PC-9 (cell line): Measurements from ENCODE around the gene CPNE9.

Source experiments
- CTCF ChIP-seq: fragments of 200-600 bp; sonication (generic); conservative IDR thresholded peaks from 2 replicates; pipeline ENCODE4 v1.6.1; 2017; ENCODE audit warnings: mixed run types, antibody characterized with exemption, mild to moderate bottlenecking, moderate library complexity
- EZH2 ChIP-seq: fragments of 200-600 bp; sonication (generic); IDR thresholded peaks from 2 replicates; pipeline ENCODE4 v1.8.0; 2017; ENCODE audit warnings: antibody characterized with exemption, low read depth

- no peak for TF ChIP-seq CTCF
- TF ChIP-seq EZH2: no peak
Measured at GRCh38 chr3:9732080-9732739, 28.6 kb downstream of the CPNE9 start.
